Left colon (tissue), 2 donors: ENCODE results near the gene PORCN. TPM values are rescaled to one million over a fixed set of nuclear protein-coding genes. Genes with fewer than 3 reads are reported as not detected.
"Not testable (repeated sequence)": the region's sequence is repeated elsewhere in the genome, so short reads cannot be mapped to it uniquely, and the experiment has no call there.

Experiments
- ATAC-seq: fragments of 200-7000 bp; cut with Tn5 transposase; one replicate; pipeline ENCODE4 v1.9.1; 2020; ENCODE audit warnings: mild to moderate bottlenecking, moderate library complexity
- DNase-seq, 2 donors: peaks; one replicate each; pipeline ENCODE4 v3.0.0-alpha.2; 2020
- intact Hi-C, 2 donors: fragments of 100-400 bp; cut with DNase I in 1 of 2; cut with micrococcal nuclease in 1 of 2; formaldehyde crosslinking; loops; one replicate each; pipeline versions ENCODE4 v1.11.2 to v1.14.0; 2022; cut with DNase I, micrococcal nuclease
- total RNA-seq, 2 donors: library from RNA; stranded (reverse); fragmentation: NEBNext Ultra II Directional; extraction: Animal tissue kit (Norgen Biotek cat#: 25700); gene quantifications; one replicate each; pipeline ENCODE4 v1.2.1, GENCODE V29; 2021
- donor health status: DM: no; HTN: no; CAD: no.
- donor health status: DM: yes; HTN: yes; CAD: no.

The PORCN gene
- total RNA-seq, 2 donors from 2014 or later: 4.0 to 5.8 TPM

DNA sequence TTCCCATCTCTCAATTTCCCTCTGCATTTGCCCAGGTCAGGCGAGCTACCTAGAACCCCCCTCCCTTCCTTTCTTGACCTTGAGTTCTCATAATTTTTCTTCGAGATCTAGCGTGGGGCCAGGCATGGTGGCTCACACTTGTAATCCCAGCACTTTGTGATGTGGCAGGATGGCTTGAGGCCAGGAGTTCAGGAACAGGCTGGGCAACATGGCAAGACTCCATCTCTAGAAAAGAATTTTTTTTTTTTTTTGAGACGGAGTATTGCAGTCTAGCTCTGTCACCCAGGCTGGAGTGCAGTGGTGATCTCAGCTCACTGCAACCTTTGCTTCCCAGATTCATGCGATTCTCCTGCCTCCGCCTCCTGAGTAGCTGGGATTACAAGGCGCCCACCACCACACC is 4.5 kb upstream of the PORCN start:
- intact Hi-C loops: no loop called here
- DNase-seq (no peak), ATAC-seq (no peak)

- no peak for ATAC-seq
- no peak for DNase-seq
- intact Hi-C loops: no loop called here
Observed at GRCh38 chrX:48505481-48505880, 3.3 kb upstream of the PORCN start.

- DNase-seq: no peak
- intact Hi-C loops: no loop called here
- no peak for ATAC-seq
Observed at GRCh38 chrX:48507246-48507645, 1.5 kb upstream of the PORCN start.

- DNase-seq (no peak), ATAC-seq (no peak)
- intact Hi-C loops: no loop called here
Observed at GRCh38 chrX:48509245-48509590, 426 bp downstream of the PORCN start.

GRCh38 chrX:48509619-48510018 is 827 bp downstream of the PORCN start:
- no peak for ATAC-seq
- intact Hi-C loops: no loop called here
- DNase-seq: no peak

GRCh38 chrX:48511560-48511959 is 2.8 kb downstream of the PORCN start:
- intact Hi-C loops: no loop called here
- ATAC-seq (no peak), DNase-seq (peak in 1 of 2 donors; percentile 24)

GRCh38 chrX:48512371-48512935 is 3.7 kb downstream of the PORCN start:
- no peak for ATAC-seq
- intact Hi-C loops: no loop called here
- DNase-seq: no peak

GRCh38 chrX:48513670-48514069 is 4.9 kb downstream of the PORCN start:
- DNase-seq: no peak
- no peak for ATAC-seq
- intact Hi-C loops: no loop called here

DNA sequence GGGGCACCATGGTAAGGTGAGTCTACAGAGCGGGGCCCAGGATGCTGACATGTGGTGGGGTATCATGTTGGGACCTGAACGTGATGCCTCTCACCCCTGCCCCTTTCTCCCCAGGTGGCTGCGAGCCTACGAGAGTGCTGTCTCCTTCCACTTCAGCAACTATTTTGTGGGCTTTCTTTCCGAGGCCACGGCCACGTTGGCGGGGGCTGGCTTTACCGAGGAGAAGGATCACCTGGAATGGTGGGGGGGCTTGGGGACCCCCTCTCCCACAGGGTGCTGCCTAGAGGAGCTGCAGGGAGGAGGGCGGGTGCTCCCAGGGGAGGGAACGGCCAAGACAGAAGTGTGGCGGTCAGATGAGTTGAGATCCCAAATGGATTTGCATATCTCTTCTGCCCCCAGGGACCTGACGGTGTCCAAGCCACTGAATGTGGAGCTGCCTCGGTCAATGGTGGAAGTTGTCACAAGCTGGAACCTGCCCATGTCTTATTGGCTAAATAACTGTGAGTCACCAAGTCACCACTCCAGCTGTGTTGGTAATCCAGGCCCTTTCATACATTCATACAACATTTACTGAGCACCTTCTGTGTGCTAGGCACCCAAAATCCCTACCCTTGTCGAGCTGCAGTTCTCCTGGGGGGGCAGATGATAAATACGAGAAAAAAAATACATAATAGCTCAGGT is 5.5 kb downstream of the PORCN start:
- no peak for DNase-seq
- no peak for ATAC-seq
- intact Hi-C loops: no loop called here

GRCh38 chrX:48514868-48515460 is 6.2 kb downstream of the PORCN start:
- no peak for ATAC-seq
- intact Hi-C loops: no loop called here
- no peak for DNase-seq

GRCh38 chrX:48515842-48516241 is 7.0 kb downstream of the PORCN start:
- DNase-seq: no peak
- intact Hi-C loops: no loop called here

DNA sequence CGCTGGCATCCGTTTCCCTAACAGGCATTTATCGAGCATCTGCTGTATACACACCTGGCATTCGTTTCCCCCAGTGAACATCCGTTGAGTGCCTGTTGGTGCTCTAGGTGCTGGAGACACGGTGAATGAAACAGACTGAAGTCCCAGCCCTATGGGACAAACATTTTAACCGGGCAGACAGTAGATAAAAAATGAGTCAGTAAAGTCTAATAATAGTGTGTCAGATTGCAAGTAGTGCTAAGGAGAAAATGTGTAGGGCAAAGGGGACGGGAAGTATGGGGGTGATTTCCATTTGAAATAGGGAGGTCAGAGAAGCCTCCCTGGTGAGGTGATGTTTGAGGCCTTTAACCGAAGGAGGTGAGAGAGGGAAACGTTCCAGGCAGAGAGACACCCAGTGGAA is 7.5 kb downstream of the PORCN start:
- intact Hi-C loops: no loop called here
- DNase-seq: no peak
- no peak for ATAC-seq

More at GRCh38 chrX:48515842-48516241, 7.0 kb downstream of the PORCN start:
- no peak for ATAC-seq

- intact Hi-C loops: no loop called here
- ATAC-seq (no peak), DNase-seq (no peak)
Observed at GRCh38 chrX:48516987-48517386, 8.2 kb downstream of the PORCN start.

DNA sequence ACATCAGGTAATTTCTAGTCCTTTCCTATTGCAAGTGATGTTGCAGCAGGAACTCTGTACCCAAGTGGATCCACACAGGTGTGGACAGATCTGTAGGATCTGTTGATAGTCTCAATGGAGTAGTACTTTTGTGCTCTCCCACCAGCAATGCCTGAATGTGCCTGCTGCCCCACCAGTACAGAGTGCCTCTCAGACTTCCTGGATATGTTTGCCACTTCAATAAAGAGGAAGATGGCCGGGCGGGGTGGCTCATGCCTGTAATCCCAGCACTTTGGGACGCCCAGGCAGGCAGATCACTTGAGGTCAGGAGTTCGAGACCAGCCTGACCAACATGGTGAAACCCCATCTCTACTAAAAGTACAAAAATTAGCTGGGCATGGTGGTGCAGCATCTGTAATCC is 10.7 kb downstream of the PORCN start:
- DNase-seq, ATAC-seq, intact Hi-C loops: not testable (repeated sequence)

DNA sequence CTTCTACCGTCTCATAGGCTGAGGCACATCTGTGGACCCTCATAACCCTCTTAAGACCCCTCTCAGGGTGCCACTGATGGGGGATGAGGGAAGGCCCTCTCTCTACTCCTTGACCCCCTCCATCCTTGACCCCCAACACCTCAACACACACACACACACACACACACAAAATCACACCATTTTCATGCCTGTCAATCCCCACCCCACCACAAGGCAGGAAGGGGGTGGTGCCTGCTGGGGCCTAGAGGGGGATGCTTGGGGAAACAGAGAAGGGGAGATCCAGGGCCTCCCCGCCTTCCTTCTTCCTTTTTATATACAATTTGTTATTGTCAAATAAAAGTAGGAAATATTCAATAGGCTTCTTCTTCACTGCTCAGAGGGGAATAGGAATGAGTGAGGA is 11.7 kb downstream of the PORCN start:
- intact Hi-C loops: no loop called here
- ATAC-seq (no peak), DNase-seq (no peak)

- intact Hi-C loops: no loop called here
- DNase-seq (no peak), ATAC-seq (no peak)
Observed at GRCh38 chrX:48520976-48521352, 12.2 kb downstream of the PORCN start.

DNA sequence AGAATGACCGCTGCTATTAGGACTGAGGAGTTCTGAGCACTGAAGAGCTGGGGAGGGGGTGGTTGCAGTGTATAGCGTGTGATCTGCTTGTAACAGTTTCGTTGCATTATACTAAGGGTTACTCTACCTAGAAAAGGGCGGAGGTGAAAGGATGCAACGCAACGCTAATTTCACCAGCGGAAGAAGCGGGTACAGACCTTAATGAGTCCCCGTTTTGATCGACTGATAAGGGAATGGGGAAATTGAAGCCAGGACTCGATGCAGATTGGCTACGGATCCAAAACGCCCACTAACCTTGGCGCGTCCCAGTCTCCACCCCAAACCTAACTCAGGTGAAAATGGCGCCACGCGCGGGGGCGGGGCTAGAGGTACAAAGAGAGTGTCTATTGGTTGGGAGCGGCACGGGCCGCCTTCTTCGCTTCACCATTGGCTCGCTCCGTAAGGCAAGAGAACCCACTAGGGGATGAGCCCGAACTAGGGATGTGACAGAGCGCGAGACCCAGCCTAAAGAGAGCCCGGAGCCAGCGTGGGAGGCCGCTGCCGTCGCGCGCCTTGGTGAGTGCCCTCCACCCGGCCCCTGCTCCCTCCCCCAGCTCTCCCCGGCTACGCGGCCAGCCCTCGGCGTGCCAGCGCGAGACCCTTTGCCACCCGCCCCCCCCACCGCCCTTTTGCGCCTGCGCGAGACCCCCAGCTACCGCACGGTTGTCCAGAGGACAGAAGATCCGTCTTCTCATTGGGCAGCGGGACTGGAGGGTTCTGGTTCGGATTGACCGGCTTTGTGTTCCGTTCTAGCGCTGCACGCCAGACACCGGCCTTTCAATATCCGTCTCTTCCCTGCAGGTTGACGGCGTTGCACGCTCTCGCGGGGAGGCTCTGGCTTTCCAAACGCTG is 12.8 kb downstream of the PORCN start, which contains the start of gene EBP:
EBP (plus strand) TSS at position 456 of the 891 bp plus-strand sequence. CDS start 1,964 bp downstream, outside the sequence.
- ATAC-seq (peak; percentile 95), DNase-seq (peak; percentile 94 to 96)
- intact Hi-C loops: no loop called here

DNA sequence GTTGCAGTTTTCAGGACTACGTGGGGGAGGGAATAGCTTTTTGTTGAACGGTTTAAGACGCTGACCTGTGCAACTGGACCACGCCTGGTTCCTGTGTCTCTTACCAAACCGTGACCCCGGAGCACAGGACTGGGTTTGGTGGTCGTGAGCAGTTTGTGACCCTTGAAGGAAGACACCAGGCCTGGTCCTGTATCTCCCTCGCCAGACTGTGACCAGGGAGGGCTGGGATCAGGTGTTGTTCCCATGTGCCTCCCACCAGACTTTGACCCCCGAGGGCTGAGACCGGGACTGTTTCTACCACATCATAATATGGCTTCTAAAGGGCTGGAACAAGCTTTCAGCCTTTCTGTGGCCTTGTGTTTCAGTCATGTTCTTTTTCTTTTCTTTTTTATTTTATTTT is 13.5 kb downstream of the PORCN start:
- peak; percentile 47 to 48 for DNase-seq
- peak; percentile 71 for ATAC-seq
- intact Hi-C loops: no loop called here

DNA sequence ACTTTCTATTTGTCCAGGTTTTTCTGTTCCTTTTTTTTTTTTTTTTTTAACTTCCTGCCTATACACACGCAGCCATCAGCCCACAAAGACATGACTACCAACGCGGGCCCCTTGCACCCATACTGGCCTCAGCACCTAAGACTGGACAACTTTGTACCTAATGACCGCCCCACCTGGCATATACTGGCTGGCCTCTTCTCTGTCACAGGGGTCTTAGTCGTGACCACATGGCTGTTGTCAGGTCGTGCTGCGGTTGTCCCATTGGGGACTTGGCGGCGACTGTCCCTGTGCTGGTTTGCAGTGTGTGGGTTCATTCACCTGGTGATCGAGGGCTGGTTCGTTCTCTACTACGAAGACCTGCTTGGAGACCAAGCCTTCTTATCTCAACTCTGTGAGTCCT is 14.9 kb downstream of the PORCN start:
- DNase-seq: no peak
- intact Hi-C loops: no loop called here
- ATAC-seq: no peak

- ATAC-seq: not testable (repeated sequence)
Observed at GRCh38 chrX:48525853-48526252, 17.1 kb downstream of the PORCN start.

More at GRCh38 chrX:48525853-48526252, 17.1 kb downstream of the PORCN start:
- DNase-seq, intact Hi-C loops: not testable (repeated sequence)
